B cell (primary cell): ENCODE measurements around the gene PRXL2B. TPM values are rescaled to one million over a fixed set of nuclear protein-coding genes. Genes with fewer than 3 reads are reported as not detected.
A peak's percentile ranks its signal among the peaks of the same experiment; 100 is the strongest.

Source experiments
- ATAC-seq: fragments of 200-7000 bp; cut with Tn5 transposase; one replicate; pipeline ENCODE4 v1.10.0; 2021; ENCODE audit warnings: low read depth, mild to moderate bottlenecking, moderate number of reproducible peaks, moderate library complexity
- CTCF ChIA-PET: fragments of 350-600 bp; sonication (Branson Sonifier 250); formaldehyde crosslinking; loops from one replicate; lab custom pipeline; 2021; ENCODE audit warnings: antibody characterized with exemption, inconsistent platforms; lab: Charles Lee
- POLR2A ChIA-PET: fragments of 350-600 bp; sonication (Branson Sonifier 250); formaldehyde crosslinking; loops from one replicate; lab custom pipeline; 2021; ENCODE audit warnings: antibody characterized with exemption; lab: Charles Lee
- DNase-seq: peaks from one replicate; pipeline ENCODE4 v3.0.0; 2013
- H2AFZ ChIP-seq: 2 replicates; pipeline ENCODE4 v1.6.1; 2012; ENCODE audit warnings: mild to moderate bottlenecking, low read depth, low read length; ENCODE audit not compliant: insufficient read depth, poor library complexity, severe bottlenecking
- H3K27ac ChIP-seq, 2 donors: 1 replicate in 1 of 2; 2 replicates in 1 of 2; pipeline ENCODE4 v1.5.1; 2012 to 2013; ENCODE audit warnings: low read length in 2 of 2, mild to moderate bottlenecking in 2 of 2, moderate library complexity in 1 of 2
- H3K27me3 ChIP-seq, 4 experiments: fragments of 200-600 bp in 1 of 4; sonication (generic) in 1 of 4; replicated peaks in 1 of 4; 1 replicate in 2 of 4; 2 replicates in 2 of 4; pipeline versions ENCODE4 v1.6.1 to v1.7.0; 2013 to 2016; ENCODE audit warnings: low read length in 3 of 4, mild to moderate bottlenecking in 2 of 4, mixed read lengths in 1 of 4, moderate library complexity in 1 of 4; ENCODE audit not compliant: insufficient read depth in 4 of 4, control insufficient read depth in 3 of 4; ENCODE audit errors: control extremely low read depth in 1 of 4
- H3K36me3 ChIP-seq, 2 experiments: replicated peaks in 1 of 2; 1 replicate in 1 of 2; 2 replicates in 1 of 2; pipeline versions ENCODE4 v1.6.1 to v1.7.1; 2013; ENCODE audit warnings: low read length in 1 of 2; ENCODE audit not compliant: insufficient read depth in 2 of 2, control insufficient read depth in 1 of 2; ENCODE audit errors: control extremely low read depth in 1 of 2, extremely low read depth in 1 of 2
- H3K4me1 ChIP-seq, 2 donors: fragments of 200-600 bp in 1 of 2; sonication (generic) in 1 of 2; 1 replicate in 1 of 2; 2 replicates in 1 of 2; pipeline versions ENCODE4 v1.5.1 to v1.6.1; 2013 to 2017; ENCODE audit warnings: low read length in 2 of 2; ENCODE audit not compliant: control insufficient read depth in 2 of 2, insufficient read depth in 2 of 2
- H3K4me2 ChIP-seq: replicated peaks from 2 replicates; pipeline ENCODE3; 2012; ENCODE audit warnings: mild to moderate bottlenecking, low read depth, low read length; ENCODE audit not compliant: poor library complexity, severe bottlenecking
- H3K4me3 ChIP-seq, 5 experiments: fragments of 200-600 bp in 1 of 5; sonication (generic) in 1 of 5; 1 replicate in 3 of 5; 2 replicates in 2 of 5; pipeline versions ENCODE4 v1.5.1 to v1.7.0; 2011 to 2016; ENCODE audit warnings: low read length in 4 of 5, mild to moderate bottlenecking in 4 of 5, low read depth in 2 of 5, control low read depth in 1 of 5, moderate library complexity in 1 of 5; ENCODE audit not compliant: insufficient read depth in 1 of 5; ENCODE audit errors: control extremely low read depth in 1 of 5, extremely low read depth in 1 of 5
- H3K79me2 ChIP-seq: fragments of 200-600 bp; sonication (generic); one replicate; pipeline ENCODE4 v1.6.0; 2016; ENCODE audit warnings: low read length; ENCODE audit not compliant: control insufficient read depth, insufficient read depth
- H3K9ac ChIP-seq: fragments of 200-600 bp; sonication (generic); 2 replicates; pipeline ENCODE4 v1.6.1; 2017; ENCODE audit warnings: mild to moderate bottlenecking, low read length, moderate library complexity
- H3K9me3 ChIP-seq, 3 donors: one replicate each; pipeline versions ENCODE4 v1.6.1 to v1.7.1; 2013; ENCODE audit warnings: low read length in 2 of 3; ENCODE audit not compliant: control insufficient read depth in 2 of 3, insufficient read depth in 1 of 3; ENCODE audit errors: control extremely low read depth in 1 of 3
- H4K20me1 ChIP-seq: 2 replicates; pipeline ENCODE4 v1.6.0; 2012; ENCODE audit warnings: mild to moderate bottlenecking, low read length; ENCODE audit not compliant: insufficient read depth, control insufficient read depth, poor library complexity, severe bottlenecking
- H3K27ac Mint-ChIP-seq: one replicate; pipeline ENCODE4 v1.8.0; 2021; ENCODE audit warnings: mixed read lengths
- H3K27me3 Mint-ChIP-seq: one replicate; pipeline ENCODE4 v1.8.0; 2021; ENCODE audit warnings: mixed read lengths
- H3K4me1 Mint-ChIP-seq: one replicate; pipeline ENCODE4 v1.8.0; 2021; ENCODE audit warnings: mixed read lengths
- H3K4me3 Mint-ChIP-seq: one replicate; pipeline ENCODE4 v1.8.0; 2021; ENCODE audit warnings: mixed read lengths
- H3K9me3 Mint-ChIP-seq: one replicate; pipeline ENCODE4 v1.8.0; 2022; ENCODE audit warnings: mixed read lengths; ENCODE audit not compliant: insufficient read depth
- EZH2 ChIP-seq: IDR thresholded peaks from 2 replicates; pipeline ENCODE4 v1.6.1; 2012; ENCODE audit warnings: borderline replicate concordance, low read depth, mild to moderate bottlenecking, moderate library complexity, low read length; ENCODE audit not compliant: insufficient read depth, poor library complexity, severe bottlenecking
- WGBS: methylation state at CpG from one replicate; pipeline ENCODE4 v1.1.5; 2013; ENCODE audit warnings: missing lambda C conversion rate; ENCODE audit not compliant: insufficient coverage; 5-methylcytosine and 5-hydroxymethylcytosine counted together
- intact Hi-C: fragments of 100-400 bp; cut with micrococcal nuclease; formaldehyde crosslinking; loops from one replicate; pipeline ENCODE4 v1.10.0; 2022
- polyA plus RNA-seq: library from polyadenylated mRNA; depleted of rRNA; stranded (reverse); fragments of >200 nt; gene quantifications from 2 replicates; pipeline ENCODE4 v1.2.3, GENCODE V29; 2012
- total RNA-seq, 2 donors: library from RNA; stranded (reverse); fragments of 120-200 nt in 1 of 2; gene quantifications; 1 replicate in 1 of 2; 2 replicates in 1 of 2; pipeline versions ENCODE4 v1.2.3 to v1.2.4, GENCODE V29; 2013 to 2022
- TF ChIP-seq, protein P1 (sequence below): fragments of 200-600 bp; IDR thresholded peaks from one replicate; pipeline ENCODE4 v1.8.0; 2022; ENCODE audit warnings: antibody characterized with exemption, mild to moderate bottlenecking

PRXL2B gene
- total and polyA plus RNA-seq, 2 donors (not counting 1 experiment from before 2014, with no cell fraction given), result 13.0 to 27.0 TPM

- Histone ChIP-seq H3K27me3 (peaks cover 0 to 26% (median 3%) of the 10 kb centered on the region in 4 experiments), H2AFZ (no peak overlapping the region), H3K4me1 (no peaks in the 10 kb centered on the region), H3K79me2 (no peaks in the 10 kb centered on the region), H3K36me3 (no peaks in the 10 kb centered on the region), H4K20me1 (no peaks in the 10 kb centered on the region), H3K27ac (no peak overlapping the region), H3K9ac (no peak overlapping the region), H3K4me2 (no peak overlapping the region), H3K4me3 (no peak overlapping the region), H3K9me3 (peaks cover 2 to 16% (median 8%) of the 10 kb centered on the region in 3 donors)
- Mint-ChIP-seq H3K9me3 (peaks cover 14% of the 10 kb centered on the region), H3K4me1 (no peaks in the 10 kb centered on the region), H3K27ac (no peak overlapping the region), H3K27me3 (peaks cover 27% of the 10 kb centered on the region), H3K4me3 (no peak overlapping the region)
- DNase-seq, result no peak
- intact Hi-C loops, result no loop called here
- TF ChIP-seq, protein P1, sequence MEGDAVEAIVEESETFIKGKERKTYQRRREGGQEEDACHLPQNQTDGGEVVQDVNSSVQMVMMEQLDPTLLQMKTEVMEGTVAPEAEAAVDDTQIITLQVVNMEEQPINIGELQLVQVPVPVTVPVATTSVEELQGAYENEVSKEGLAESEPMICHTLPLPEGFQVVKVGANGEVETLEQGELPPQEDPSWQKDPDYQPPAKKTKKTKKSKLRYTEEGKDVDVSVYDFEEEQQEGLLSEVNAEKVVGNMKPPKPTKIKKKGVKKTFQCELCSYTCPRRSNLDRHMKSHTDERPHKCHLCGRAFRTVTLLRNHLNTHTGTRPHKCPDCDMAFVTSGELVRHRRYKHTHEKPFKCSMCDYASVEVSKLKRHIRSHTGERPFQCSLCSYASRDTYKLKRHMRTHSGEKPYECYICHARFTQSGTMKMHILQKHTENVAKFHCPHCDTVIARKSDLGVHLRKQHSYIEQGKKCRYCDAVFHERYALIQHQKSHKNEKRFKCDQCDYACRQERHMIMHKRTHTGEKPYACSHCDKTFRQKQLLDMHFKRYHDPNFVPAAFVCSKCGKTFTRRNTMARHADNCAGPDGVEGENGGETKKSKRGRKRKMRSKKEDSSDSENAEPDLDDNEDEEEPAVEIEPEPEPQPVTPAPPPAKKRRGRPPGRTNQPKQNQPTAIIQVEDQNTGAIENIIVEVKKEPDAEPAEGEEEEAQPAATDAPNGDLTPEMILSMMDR, result no peak
- no peak for TF ChIP-seq EZH2
- POLR2A ChIA-PET, result interaction anchor here (0.6 kb wide), 1 partner anchor 24 kb away, joined by 3 read pairs; no protein-coding TSS in a partner anchor
- WGBS, result 82% methylated on average over 21 of the region's 21 CpGs
- ATAC-seq, result no peak
- CTCF ChIA-PET, result no interaction called here
Observed at GRCh38 chr1:2610036-2610959, 23.7 kb downstream of the PRXL2B start.

GRCh38 chr1:2611031-2611501, 24.5 kb downstream of the PRXL2B start:
- peak overlapping the region; percentile 24 for H3K4me2 ChIP-seq
- peak overlapping the region; percentile 10 for H2AFZ ChIP-seq
- Mint-ChIP-seq H3K4me1 (no peaks in the 10 kb centered on the region), H3K27me3 (peaks cover 28% of the 10 kb centered on the region), H3K4me3 (no peak overlapping the region), H3K9me3 (peaks cover 15% of the 10 kb centered on the region), H3K27ac (no peak overlapping the region)
- no peak overlapping the region for H3K9ac ChIP-seq
- 27% methylated on average over 18 of the region's 24 CpGs for WGBS
- H4K20me1 ChIP-seq, result no peaks in the 10 kb centered on the region
- ATAC-seq (peak; percentile 58), DNase-seq (no peak)
- no peak overlapping the region for H3K27ac ChIP-seq
- H3K4me1 ChIP-seq, result no peaks in the 10 kb centered on the region
- no peak for TF ChIP-seq EZH2
- TF ChIP-seq, protein P1, result no peak
- POLR2A ChIA-PET, result no interaction called here
- peaks cover 4 to 20% (median 8%) of the 10 kb centered on the region in 3 donors for H3K9me3 ChIP-seq
- intact Hi-C loops, result no loop called here
- CTCF ChIA-PET, result no interaction called here
- H3K4me3 ChIP-seq, result no peak overlapping the region
- H3K79me2 ChIP-seq, result no peaks in the 10 kb centered on the region
- no peaks in the 10 kb centered on the region for H3K36me3 ChIP-seq
- H3K27me3 ChIP-seq, result peaks cover 0 to 27% (median 3%) of the 10 kb centered on the region in 4 experiments
